HK-2 (cell line): ENCODE results near the gene ADRA2A.

Source experiments
- DNase-seq: peaks from one replicate; pipeline ENCODE4 v3.0.0-alpha.2; 2018; ENCODE audit not compliant: unreplicated experiment

ADRA2A gene

DNA sequence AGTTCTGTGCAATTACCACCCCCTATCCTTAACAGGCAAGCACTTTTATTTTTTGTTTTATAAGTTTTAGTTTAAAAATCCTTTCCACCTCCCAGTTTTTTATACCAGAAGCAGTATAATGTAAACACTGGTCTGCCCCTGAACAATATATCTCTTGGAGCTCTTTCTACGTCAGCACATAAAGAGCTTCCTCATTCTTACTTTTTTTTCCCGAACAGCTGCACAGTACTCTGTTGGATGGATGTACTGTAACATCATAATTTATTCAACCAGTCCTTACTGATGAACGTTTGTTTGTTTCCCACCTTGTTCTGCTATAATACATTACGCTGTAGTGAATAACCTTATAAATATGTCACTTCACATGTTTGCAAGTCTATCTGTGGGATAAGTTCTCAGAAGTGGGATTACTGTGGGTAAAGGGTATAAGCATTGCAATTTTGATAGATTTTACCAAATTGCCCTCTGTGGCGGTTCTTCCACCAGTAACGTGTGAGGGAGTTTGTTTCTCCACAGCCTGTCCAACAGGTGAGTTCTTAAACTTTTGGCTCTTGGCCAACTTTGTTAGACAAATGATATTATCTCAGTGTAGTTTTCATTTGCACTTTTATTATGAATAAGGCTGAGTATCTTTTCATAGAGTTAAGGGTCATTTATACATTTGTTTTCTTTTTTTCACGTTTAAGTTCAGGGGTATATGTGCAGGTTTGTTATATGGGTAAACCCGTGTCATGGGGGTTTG, 32.8 kb downstream of the ADRA2A start:
- no peak for DNase-seq

GRCh38 chr10:111110771-111111170, 33.9 kb downstream of the ADRA2A start:
- DNase-seq: no peak

DNA sequence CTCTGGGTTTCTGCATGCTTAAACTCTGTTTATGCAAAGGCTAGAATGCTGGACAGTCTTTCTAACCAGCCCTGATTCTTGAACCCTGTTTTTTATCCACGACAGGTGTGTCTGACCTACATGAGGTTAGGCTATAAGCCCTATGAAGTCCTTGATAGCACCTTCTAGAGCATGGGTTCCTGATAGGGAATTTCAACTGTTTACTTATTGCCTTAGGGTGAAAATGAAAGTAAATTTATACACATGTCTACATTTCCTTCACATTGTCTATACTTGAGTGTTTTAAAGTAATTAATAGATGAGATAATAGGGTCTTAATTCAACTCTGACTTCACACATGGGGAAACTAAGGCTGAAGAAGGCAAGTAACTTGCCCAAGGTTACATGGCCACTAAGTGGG, 35.5 kb downstream of the ADRA2A start:
- DNase-seq: no peak

DNA sequence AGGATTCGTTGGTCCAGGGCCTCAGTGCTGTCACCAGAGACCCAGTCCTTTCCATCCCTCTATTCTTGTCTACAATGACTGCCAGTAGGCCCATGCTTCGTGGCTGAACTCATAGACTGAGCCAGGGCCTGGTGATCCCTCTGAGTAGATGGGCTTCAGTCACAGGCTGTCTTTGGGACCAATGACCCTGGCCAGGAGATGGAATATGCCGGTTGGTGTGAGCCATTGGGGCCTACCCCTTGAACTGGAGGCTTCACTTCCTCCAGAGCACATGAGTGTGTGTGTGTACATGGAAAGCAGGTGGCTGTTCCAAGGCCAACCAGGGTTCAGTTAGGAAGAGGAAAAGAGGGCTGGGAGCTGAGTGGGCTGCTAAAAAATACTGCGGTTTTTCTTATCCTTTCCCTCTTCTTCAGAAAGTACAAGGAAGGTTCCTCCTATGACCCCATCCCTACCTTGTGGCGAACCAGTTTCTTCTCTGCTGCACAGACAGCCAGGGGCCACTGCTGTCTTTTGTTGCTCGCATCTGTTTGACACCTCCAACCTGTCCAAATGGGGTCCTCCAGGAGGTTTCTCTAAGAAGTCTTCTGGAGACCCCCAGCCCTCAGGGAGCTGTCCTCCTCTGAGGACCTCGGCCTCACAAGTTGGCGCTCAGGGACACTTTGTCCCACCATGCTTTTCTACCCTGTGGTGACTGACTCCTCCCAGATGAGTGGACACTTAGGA, 36.6 kb downstream of the ADRA2A start:
- no peak for DNase-seq

DNA sequence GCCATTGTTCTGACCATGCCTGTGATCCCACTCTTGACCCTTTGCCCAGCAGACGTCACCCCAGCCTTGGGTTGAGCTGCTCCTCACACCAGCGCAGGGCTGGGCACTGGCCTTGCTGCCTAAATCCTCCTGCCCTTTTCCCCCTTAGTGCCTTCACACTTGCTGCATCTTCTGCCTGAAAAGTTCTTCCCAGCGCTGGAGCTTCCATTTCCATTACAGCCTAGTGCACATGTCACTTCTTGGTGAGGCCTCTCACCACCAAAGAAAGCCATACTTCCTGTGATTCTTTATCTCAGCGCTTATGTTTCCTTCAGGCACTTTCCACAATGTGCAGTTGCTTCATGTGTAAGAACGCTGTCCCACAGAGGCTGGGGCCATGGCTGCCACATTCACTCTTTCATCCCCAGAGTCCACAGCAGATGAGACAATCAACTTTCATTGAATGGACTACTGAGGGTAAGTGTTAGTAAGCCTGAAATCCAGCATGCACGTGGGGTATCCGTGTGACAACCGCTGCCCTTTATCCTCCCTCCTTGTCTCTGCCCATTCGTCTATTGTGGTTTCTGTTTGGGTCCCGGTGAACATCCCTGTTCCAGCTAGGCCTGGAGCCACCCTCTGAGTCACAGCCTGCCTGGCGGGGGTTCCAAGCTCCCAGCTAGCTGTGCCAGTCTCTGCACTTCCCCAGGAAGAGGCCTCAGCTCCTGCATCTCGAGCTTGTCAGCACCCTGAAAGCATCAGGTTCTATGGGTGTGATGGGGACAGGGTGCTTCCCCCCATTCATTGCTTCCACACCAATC, 37.3 kb downstream of the ADRA2A start:
- no peak for DNase-seq

- no peak for DNase-seq
Measured at GRCh38 chr10:111114758-111115500, 38.1 kb downstream of the ADRA2A start.

GRCh38 chr10:111116211-111116610, 39.4 kb downstream of the ADRA2A start:
- no peak for DNase-seq

DNA sequence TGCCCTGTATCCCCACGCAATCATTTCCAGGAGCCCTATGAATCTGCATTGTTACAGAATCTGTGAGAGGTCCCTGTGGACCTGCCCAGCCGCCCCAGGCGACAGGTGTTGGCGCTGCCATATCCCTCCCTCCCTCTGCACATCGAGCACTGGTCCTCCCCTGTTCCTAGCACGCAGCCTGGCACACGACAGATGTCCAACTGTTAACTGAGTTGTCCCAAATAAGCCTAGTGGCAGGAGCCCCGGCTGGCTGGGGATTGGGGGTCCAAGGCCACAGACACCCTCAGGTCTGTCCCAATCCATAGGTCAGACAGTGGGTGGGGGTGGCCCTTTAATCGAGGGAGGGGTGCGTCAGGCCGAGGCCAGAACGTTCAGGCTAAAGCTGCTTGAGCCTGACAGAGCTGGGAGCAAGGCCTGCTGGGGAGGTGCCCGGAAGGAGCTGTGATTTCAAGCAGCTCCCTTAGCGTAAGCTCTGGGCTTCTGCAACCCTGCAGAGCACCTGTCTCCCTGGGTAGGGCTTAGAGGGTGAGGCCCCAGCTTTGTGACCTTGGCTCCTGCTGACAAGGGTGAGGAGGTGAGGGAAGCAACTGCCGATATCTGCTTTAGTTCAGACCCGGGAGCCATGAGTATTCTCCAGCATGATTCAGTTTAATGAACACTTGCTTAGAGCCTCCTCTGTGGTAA, 40.1 kb downstream of the ADRA2A start:
- no peak for DNase-seq

DNA sequence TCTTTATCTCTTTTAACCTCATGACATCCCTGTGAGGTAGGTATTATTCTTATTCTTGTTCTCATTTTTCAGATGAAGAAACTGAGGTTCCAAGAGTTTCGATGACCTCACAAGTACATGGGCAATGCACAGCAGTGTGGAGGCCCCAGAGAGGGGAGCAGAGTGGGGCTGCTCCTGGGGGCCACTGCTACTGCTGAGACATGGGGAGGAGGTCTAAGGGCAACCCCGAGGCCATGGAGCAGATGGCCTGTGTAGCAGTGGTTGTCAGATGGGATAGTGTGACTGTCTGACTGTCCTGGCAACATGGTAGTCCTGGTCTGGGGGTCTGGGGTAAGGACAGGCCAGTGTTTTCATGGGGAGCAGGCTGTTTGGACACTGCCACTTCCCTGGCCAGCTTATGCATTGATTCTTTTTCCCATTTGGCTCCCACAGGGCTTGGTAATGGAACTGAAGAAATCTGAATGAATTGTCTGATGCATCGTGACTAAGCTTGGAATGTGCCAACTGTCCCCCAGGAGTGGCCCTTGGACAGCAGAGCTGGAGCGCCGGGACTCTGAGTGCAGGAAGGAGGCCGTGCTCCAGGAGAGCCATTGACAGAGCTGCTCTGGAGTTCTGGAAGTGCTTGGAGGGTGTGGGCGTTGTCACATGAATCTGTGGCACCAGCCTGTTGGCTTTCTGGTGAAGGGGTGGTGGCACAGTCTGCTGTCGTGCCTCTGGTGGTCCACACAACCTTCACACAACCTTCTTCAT, 40.9 kb downstream of the ADRA2A start:
- DNase-seq: no peak

DNA sequence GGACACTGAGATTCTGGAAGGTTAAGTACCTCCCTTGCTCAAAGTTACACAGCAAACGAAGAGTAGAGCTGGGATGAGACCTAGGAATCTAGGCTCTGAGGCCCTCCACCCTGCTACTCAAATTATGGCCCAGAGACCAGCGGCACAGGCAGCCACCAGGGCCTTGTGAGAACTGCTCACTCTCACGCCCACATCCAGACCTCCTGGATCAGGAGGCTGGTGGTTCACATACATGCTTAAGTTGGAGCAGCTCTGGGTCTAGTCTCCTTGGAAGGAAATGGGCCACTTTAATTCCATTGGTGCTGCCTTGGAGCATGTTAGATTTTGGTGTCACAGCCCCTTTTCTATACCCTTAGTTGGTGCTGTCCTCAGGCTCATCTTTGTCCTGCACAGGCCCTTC, 41.9 kb downstream of the ADRA2A start:
- no peak for DNase-seq

GRCh38 chr10:111119637-111120036, 42.8 kb downstream of the ADRA2A start:
- DNase-seq: no peak

DNA sequence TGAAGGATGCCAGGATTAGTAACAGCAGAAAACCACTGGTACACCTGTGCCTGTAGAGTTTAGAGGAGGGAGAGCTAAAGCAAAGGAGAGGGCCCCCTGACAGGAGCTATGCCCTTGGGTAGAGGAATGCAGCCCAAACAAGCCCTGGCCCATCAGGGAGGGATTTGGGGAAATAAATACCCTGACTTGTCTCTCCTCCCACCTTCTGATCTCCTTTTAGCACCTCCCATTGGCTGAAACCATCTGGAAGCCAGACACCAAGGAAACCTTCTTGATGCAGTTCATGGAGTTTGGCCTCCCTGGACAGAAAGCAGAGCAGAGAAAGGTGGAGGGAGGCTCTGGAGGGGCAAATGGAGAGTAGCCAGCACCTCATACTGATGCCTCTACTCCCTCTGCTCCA, 45.3 kb downstream of the ADRA2A start:
- DNase-seq: no peak

DNA sequence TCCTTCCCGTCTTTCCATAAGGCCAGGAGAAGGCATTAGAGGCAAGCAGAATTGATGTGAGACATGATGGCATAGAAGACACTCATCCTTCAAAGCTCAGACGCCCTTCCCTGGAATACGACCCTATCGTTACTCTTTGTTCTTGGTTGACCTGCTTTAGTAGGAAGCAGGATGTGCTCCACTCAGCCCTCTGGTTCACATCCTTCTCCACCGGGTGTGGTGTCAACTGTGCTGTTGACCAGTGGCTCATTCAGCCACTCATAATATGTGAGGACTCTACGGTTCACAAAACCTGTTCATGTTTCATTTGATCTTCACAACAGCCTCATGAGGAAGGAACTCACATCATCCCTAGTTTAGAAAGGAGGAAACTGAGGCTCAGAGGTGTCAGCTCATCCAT, 47.1 kb downstream of the ADRA2A start:
- DNase-seq: no peak

DNA sequence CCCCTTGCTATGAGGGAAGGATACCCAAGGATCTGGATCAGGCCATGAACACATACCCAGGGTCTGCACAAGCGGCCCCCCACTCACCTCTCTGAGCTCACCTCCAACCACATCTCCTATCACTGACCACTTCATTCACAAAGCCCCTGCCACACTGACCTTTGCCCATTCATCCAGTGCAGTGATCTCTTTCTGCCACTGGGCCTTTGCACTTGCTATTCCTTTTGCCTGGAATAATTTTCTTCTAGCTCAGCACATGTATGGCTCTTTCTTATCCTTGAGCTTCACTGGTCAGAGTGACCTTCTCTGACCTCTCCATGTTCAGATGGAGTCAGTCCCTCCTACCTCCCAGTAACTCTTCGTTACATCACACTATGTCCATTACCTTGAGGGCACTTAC, 48.3 kb downstream of the ADRA2A start:
- DNase-seq: no peak

DNA sequence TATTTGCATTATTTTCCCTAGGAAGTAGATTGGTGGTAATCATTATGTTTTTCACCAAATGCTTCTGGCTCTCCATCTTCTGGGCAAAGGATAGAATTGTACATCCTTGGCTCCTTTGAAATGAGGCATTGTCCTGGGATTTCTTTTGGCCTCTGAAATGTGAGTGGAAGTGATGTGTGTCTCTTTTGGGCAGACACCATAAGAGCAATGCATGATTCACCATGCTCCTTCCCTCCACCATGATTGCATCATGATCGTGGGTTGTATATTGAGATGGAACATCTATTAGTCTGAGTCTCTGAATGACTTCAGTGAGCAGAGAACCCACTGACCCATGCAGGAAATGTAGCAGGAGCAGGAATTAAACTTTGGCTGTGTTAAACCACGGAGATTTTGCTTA, 49.2 kb downstream of the ADRA2A start:
- no peak for DNase-seq

GRCh38 chr10:111127081-111127848, 50.4 kb downstream of the ADRA2A start:
- no peak for DNase-seq

- DNase-seq: peak; percentile 30
Measured at GRCh38 chr10:111128331-111129180, 51.7 kb downstream of the ADRA2A start.

GRCh38 chr10:111129363-111129762, 52.5 kb downstream of the ADRA2A start:
- no peak for DNase-seq

DNA sequence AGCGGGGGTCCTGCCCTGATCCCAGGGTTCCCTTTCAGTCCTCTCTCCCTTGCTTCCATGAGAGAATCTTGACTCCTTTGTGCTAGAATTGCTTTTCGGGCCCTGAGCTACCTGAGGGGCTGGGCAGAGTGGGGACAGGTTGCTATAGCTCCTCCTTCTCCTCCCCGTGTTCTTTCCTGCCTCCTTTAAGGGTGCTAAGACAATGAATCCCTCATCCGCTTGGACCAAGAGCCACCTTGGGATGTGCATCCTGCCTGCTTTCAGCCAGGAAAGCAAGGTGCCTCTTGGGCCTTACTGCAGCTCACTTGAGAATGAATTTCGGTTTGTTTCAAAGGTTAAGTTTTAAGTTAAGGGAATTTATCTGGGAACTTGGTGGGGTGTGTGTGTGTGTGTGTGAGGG, 53.6 kb downstream of the ADRA2A start:
- DNase-seq: no peak
